Measurements from ENCODE around the gene PRKCH. TPM values are rescaled to one million over a fixed set of nuclear protein-coding genes. Genes with fewer than 3 reads are reported as not detected.
A peak's percentile ranks its signal among the peaks of the same experiment; 100 is the strongest.

PRKCH gene
- total RNA-seq, 2 experiments from 2014 or later, result 244 to 293 TPM

- H3K27ac Mint-ChIP-seq, result peak overlapping the region; percentile 86
- H3K27me3 Mint-ChIP-seq, result no peaks in the 10 kb centered on the region
- H3K4me3 Mint-ChIP-seq, result peak overlapping the region; percentile 68
- no peaks in the 10 kb centered on the region for H3K9me3 Mint-ChIP-seq
- H3K4me1 Mint-ChIP-seq, result peaks cover 96% of the 10 kb centered on the region
- POLR2A ChIA-PET, result no interaction called here
- no peak for DNase-seq
- CTCF ChIA-PET, result interaction anchor here (0.6 to 1.4 kb wide), 2 partner anchors 18 to 246 kb away, joined by 3 to 5 read pairs; no protein-coding TSS in a partner anchor
- peaks cover 69% of the 10 kb centered on the region for H3K36me3 Mint-ChIP-seq (ENCODE audit: low read depth)
These were observed 21.6 kb downstream of the PRKCH start for GRCh38 chr14:61342932-61343331.

DNA sequence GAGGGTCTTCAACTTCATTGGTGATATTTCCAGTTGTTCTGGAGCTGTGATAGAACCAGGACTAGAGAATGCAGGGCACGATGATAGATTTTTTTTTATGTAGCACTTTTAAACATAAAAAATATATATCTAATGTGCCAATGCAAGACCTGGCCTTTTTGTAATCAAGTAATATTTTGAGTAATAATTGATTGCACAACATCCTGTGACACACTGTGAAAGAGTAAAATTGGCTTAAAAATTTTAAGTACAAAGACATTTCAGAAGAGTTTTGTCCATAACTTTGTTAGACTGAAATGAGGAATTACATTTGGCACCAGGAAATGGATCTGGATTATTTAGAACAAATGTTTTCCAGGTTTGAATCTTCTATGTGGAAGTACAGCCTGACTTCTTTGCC is 22.1 kb downstream of the PRKCH start:
- H3K4me3 Mint-ChIP-seq, result peak overlapping the region; percentile 68
- peaks cover 96% of the 10 kb centered on the region for H3K4me1 Mint-ChIP-seq
- H3K27me3 Mint-ChIP-seq, result no peaks in the 10 kb centered on the region
- CTCF ChIA-PET, result interaction anchor here (0.6 to 1.4 kb wide), 9 partner anchors 8 to 246 kb away, joined by 3 to 5 read pairs (median 3); no protein-coding TSS in a partner anchor
- peak overlapping the region; percentile 86 for H3K27ac Mint-ChIP-seq
- H3K36me3 Mint-ChIP-seq (ENCODE audit: low read depth), result peaks cover 70% of the 10 kb centered on the region
- DNase-seq, result no peak
- peaks cover under 1% of the 10 kb centered on the region for H3K9me3 Mint-ChIP-seq
- POLR2A ChIA-PET, result interaction anchor here (0.6 kb wide), 1 partner anchor 10 kb away, joined by 3 read pairs; no protein-coding TSS in a partner anchor

DNA sequence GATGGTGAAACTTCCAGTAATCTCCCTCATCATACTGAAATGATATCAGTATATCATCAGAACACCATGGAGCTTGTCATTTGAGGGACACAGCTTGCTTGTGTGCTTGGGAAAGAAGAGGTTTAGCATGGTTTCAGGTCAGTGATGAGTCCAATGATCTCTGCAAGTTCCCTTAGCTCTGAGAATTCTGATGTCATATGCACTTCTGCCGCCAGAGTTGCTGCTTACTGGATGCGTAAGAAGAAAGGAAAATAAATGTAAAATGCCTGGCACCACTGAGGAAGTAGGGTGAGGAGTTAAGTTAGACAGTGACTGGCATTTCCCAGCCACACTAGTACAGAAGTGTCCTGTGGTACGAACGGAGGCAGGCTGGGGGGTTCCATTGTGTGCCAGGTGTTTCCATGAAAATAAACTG is 22.6 kb downstream of the PRKCH start:
- H3K4me1 Mint-ChIP-seq, result peaks cover 96% of the 10 kb centered on the region
- peak overlapping the region; percentile 68 for H3K4me3 Mint-ChIP-seq
- CTCF ChIA-PET, result interaction anchor here (0.6 to 1.4 kb wide), 8 partner anchors 8 to 98 kb away, joined by 3 to 5 read pairs (median 3); no protein-coding TSS in a partner anchor
- POLR2A ChIA-PET, result interaction anchor here (0.6 kb wide), 1 partner anchor 10 kb away, joined by 3 read pairs; no protein-coding TSS in a partner anchor
- H3K27ac Mint-ChIP-seq, result peak overlapping the region; percentile 86
- no peaks in the 10 kb centered on the region for H3K27me3 Mint-ChIP-seq
- H3K36me3 Mint-ChIP-seq (ENCODE audit: low read depth), result peaks cover 72% of the 10 kb centered on the region
- peak; percentile 36 for DNase-seq
- H3K9me3 Mint-ChIP-seq, result peaks cover 6% of the 10 kb centered on the region

- no peak for DNase-seq
- Mint-ChIP-seq H3K4me1 (peaks cover 100% of the 10 kb centered on the region), H3K27ac (peak overlapping the region; percentile 86), H3K9me3 (peaks cover 7% of the 10 kb centered on the region), H3K36me3 (ENCODE audit: low read depth) (peaks cover 74% of the 10 kb centered on the region), H3K4me3 (peak overlapping the region; percentile 68), H3K27me3 (no peaks in the 10 kb centered on the region)
- POLR2A ChIA-PET, result no interaction called here
- CTCF ChIA-PET, result interaction anchor here (0.9 to 1.4 kb wide), 5 partner anchors 8 to 76 kb away, joined by 3 to 5 read pairs (median 3); no protein-coding TSS in a partner anchor
These were observed 23.2 kb downstream of the PRKCH start for GRCh38 chr14:61344437-61345150.

DNA sequence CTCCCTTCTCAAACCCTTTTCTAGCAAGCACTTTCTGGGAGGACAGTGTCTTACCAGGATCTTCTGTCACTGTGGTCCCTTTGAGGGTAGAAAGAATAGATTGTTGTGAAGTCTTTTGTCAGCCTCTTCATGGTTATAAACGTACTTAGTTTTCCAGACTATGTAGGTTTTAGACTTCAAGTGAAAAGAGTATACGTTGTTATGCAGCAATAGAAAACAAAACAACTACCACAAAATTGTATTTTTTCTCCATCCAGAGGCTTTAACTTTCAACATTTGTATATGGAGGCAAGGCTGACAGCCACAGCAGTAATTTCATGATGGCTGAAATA is 23.7 kb downstream of the PRKCH start:
- Mint-ChIP-seq H3K36me3 (ENCODE audit: low read depth) (peaks cover 72% of the 10 kb centered on the region), H3K4me3 (peak overlapping the region; percentile 68), H3K9me3 (peaks cover 7% of the 10 kb centered on the region), H3K4me1 (peaks cover 100% of the 10 kb centered on the region), H3K27me3 (no peaks in the 10 kb centered on the region), H3K27ac (peak overlapping the region; percentile 86)
- ChIA-PET CTCF (interaction anchor here (0.9 kb wide), 1 partner anchor 27 kb away, joined by 3 read pairs; no protein-coding TSS in a partner anchor), POLR2A (no interaction called here)
- DNase-seq, result no peak

DNA sequence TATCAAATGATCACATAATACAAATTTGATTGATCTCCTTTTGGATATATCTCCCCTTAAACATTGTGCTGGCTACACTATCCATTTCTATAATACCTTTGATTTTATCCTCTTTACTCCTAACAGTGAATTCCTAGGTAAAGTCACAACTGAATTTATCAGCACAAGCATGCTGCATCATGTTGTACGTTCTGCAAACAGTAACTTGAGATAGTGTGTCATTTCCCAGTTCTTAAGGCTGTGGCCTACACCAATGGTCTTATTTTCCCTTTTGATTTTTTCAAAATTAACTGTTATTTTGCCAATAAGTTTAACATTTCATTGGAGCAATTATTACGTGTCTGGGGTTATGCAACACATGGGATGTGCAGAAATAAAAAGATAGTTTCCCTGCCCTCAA is 24.8 kb downstream of the PRKCH start:
- Mint-ChIP-seq H3K4me1 (peaks cover 100% of the 10 kb centered on the region), H3K36me3 (ENCODE audit: low read depth) (peaks cover 68% of the 10 kb centered on the region), H3K9me3 (peaks cover 7% of the 10 kb centered on the region), H3K4me3 (peak overlapping the region; percentile 33), H3K27me3 (no peaks in the 10 kb centered on the region), H3K27ac (peak overlapping the region; percentile 86)
- CTCF ChIA-PET, result interaction anchor here (0.6 to 1.0 kb wide), 5 partner anchors 11 to 105 kb away, joined by 3 to 4 read pairs (median 3); partner anchors contain the start of gene PRKCH
- no peak for DNase-seq
- POLR2A ChIA-PET, result interaction anchor here (0.6 kb wide), 1 partner anchor 57 kb away, joined by 3 read pairs; no protein-coding TSS in a partner anchor

DNA sequence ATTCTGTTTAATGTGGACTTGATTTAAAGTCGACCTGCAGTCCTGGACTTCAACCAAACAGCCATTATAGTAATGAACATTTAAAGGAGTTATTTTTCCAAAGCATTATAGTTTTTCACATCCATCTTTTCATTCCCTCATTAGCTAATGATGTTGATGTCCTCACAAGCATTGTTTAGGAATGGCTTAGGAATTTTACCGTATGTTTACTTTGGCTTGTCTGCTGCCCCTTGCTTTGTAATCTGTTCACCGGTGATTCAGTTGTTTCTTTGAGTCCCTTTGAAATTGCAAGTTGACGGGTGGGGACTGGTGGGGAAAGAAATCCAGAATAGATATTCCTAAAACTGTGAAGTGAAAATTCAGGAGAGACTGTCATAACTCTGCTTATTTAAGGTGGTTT is 25.4 kb downstream of the PRKCH start:
- Mint-ChIP-seq H3K9me3 (peaks cover 7% of the 10 kb centered on the region), H3K4me3 (peak overlapping the region; percentile 67), H3K27me3 (no peaks in the 10 kb centered on the region), H3K4me1 (peaks cover 100% of the 10 kb centered on the region), H3K27ac (peak overlapping the region; percentile 88), H3K36me3 (ENCODE audit: low read depth) (peaks cover 65% of the 10 kb centered on the region)
- ChIA-PET CTCF (interaction anchor here (0.8 kb wide), 2 partner anchors 14 to 26 kb away, joined by 3 read pairs; partner anchors contain the start of gene PRKCH), POLR2A (interaction anchor here (0.6 kb wide), 1 partner anchor 13 kb away, joined by 3 read pairs; no protein-coding TSS in a partner anchor)
- no peak for DNase-seq

GRCh38 chr14:61347826-61348443 is 26.6 kb downstream of the PRKCH start:
- Mint-ChIP-seq H3K27me3 (no peaks in the 10 kb centered on the region), H3K27ac (peak overlapping the region; percentile 88), H3K4me3 (peak overlapping the region; percentile 67), H3K9me3 (peaks cover 7% of the 10 kb centered on the region), H3K36me3 (ENCODE audit: low read depth) (peaks cover 71% of the 10 kb centered on the region), H3K4me1 (peaks cover 100% of the 10 kb centered on the region)
- DNase-seq, result no peak
- ChIA-PET CTCF (interaction anchor here (1.3 to 1.7 kb wide), 3 partner anchors 10 to 35 kb away, joined by 3 to 8 read pairs (median 5); no protein-coding TSS in a partner anchor), POLR2A (no interaction called here)

DNA sequence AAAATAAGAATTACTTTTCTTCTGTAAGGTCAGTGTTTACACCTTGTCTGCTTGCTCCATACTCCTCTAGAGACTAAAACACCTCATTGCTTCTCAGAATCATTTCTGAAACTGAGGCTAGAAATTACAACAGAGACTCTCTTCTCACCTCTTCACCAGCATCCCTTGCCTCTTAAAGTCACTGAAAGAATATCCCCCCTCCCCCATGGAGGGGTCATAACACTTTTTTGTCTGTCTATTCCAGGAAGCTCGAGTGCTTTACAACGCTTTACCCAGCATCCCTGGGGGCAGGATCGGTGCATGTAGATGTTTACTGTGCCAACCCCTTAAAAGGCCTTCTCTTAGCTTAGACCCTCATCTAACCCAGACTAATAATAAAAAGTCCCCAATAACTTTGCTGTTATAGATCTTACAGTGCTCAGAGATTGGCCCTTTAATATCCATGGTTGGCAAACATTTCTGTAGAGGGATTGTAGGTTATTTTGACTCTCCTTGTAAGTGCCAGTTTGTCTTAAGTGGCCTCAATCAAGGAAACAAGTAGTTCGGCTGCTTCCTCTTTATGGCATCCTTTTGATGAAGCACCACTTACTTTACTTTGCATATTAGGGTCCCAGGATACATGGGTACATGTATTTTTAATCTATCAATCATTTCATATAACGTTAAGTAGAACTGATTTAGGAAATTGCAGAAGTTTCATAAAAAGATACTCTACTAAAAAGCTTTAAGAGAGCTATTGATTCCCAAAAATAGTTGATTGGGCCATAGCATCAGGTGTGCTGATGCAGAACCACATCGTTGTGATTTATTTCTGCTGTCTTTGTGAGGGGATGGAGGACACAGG is 29.3 kb downstream of the PRKCH start:
- peaks cover 7% of the 10 kb centered on the region for H3K9me3 Mint-ChIP-seq
- peaks cover 92% of the 10 kb centered on the region for H3K4me1 Mint-ChIP-seq
- DNase-seq, result peak; percentile 45
- H3K27me3 Mint-ChIP-seq, result no peaks in the 10 kb centered on the region
- H3K4me3 Mint-ChIP-seq, result peak overlapping the region; percentile 44
- ChIA-PET POLR2A (interaction anchor here (0.6 kb wide), 2 partner anchors 28 to 101 kb away, joined by 3 to 9 read pairs; no protein-coding TSS in a partner anchor), CTCF (interaction anchor here (0.6 kb wide), 1 partner anchor 7 kb away, joined by 3 read pairs; no protein-coding TSS in a partner anchor)
- peak overlapping the region; percentile 89 for H3K27ac Mint-ChIP-seq
- H3K36me3 Mint-ChIP-seq (ENCODE audit: low read depth), result peaks cover 61% of the 10 kb centered on the region

DNA sequence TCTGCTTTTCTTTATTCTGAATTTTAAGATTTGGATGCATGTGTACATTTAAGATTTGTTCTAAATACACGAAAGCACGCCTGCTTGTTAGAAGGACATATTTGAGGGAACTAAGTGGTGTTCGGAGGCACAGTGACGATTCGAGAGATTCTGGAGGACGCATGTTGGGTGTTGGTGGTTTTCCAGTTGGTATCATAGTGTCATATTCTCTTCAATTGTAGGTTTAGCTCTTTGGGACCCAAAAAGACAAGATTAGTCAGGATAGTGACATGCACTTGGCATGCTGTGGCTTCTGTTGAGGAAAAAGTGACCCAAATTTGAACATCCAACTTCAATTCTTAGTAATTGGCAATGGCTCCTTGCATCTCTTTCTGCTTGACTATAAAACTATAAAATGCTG is 30.1 kb downstream of the PRKCH start:
- POLR2A ChIA-PET, result no interaction called here
- CTCF ChIA-PET, result interaction anchor here (1.1 kb wide), 1 partner anchor 8 kb away, joined by 3 read pairs; no protein-coding TSS in a partner anchor
- Mint-ChIP-seq H3K9me3 (peaks cover 7% of the 10 kb centered on the region), H3K4me3 (peak overlapping the region; percentile 44), H3K27me3 (no peaks in the 10 kb centered on the region), H3K36me3 (ENCODE audit: low read depth) (peaks cover 63% of the 10 kb centered on the region), H3K4me1 (peaks cover 92% of the 10 kb centered on the region), H3K27ac (peak overlapping the region; percentile 89)
- DNase-seq, result no peak

- H3K27me3 Mint-ChIP-seq, result no peaks in the 10 kb centered on the region
- peaks cover 90% of the 10 kb centered on the region for H3K4me1 Mint-ChIP-seq
- DNase-seq, result no peak
- H3K36me3 Mint-ChIP-seq (ENCODE audit: low read depth), result peaks cover 73% of the 10 kb centered on the region
- peak overlapping the region; percentile 1 for H3K4me3 Mint-ChIP-seq
- CTCF ChIA-PET, result interaction anchor here (1.1 kb wide), 1 partner anchor 72 kb away, joined by 3 read pairs; no protein-coding TSS in a partner anchor
- POLR2A ChIA-PET, result no interaction called here
- peaks cover 6% of the 10 kb centered on the region for H3K9me3 Mint-ChIP-seq
- peak overlapping the region; percentile 43 for H3K27ac Mint-ChIP-seq
These were observed 34.5 kb downstream of the PRKCH start for GRCh38 chr14:61355892-61356325.

GRCh38 chr14:61357123-61357522 is 35.7 kb downstream of the PRKCH start:
- Mint-ChIP-seq H3K27me3 (no peaks in the 10 kb centered on the region), H3K36me3 (ENCODE audit: low read depth) (peaks cover 72% of the 10 kb centered on the region), H3K9me3 (peaks cover 6% of the 10 kb centered on the region), H3K4me3 (peak overlapping the region; percentile 14), H3K4me1 (peaks cover 84% of the 10 kb centered on the region), H3K27ac (peak overlapping the region; percentile 39)
- DNase-seq, result no peak
- ChIA-PET CTCF (interaction anchor here (0.6 to 2.4 kb wide), 8 partner anchors 7 to 81 kb away, joined by 3 to 8 read pairs (median 3); no protein-coding TSS in a partner anchor), POLR2A (no interaction called here)
